HG02884 (cell line): Measurements from ENCODE around the gene CCDC63.
"Not testable (repeated sequence)": the region's sequence is repeated elsewhere in the genome, so short reads cannot be mapped to it uniquely, and the experiment has no call there.

Experiments
- ATAC-seq: cut with Tn5 transposase; IDR thresholded peaks from one replicate; pipeline ENCODE4 v1.9.1; 2021; ENCODE audit warnings: mild to moderate bottlenecking, moderate library complexity; ENCODE audit not compliant: unreplicated experiment

The CCDC63 gene

DNA sequence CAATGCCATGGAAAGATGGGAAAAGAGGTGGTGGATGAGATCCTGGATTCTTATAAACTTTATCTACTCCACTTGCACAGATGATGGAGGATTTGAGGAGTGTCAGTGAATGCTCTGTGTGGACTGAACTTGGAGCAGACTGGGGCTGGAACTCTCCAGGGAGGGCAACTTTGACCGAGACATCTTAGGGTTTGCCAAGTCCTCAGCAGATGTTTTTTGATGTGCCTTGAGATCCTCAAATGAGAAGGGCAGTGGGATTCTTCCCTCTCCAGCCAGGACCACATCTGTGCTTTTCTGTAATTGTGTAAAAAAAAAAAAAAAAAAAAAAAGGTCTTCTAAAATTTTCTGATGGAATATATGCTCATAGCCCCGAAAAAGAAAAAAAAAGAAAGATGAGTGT is 96.6 kb downstream of the CCDC63 start:
- ATAC-seq = no peak

DNA sequence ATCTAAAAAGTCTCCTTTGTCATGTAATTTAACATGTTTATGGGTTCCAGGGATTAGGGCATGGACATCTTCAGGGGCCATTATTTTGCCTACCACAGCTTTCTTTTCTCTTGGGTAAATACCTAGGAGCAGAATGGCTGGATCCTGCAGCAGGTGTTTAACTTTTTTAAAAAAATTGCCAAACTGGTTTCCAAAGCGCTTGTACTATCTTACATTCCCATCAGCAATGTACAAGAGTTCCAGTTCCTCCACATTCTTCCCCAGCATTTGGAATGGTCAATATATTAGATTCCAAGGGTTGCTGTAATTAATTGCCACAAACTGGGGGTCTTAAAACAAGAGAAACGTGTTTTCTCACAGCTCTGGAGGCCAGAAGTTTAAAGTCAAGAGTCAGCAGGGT is 101.3 kb downstream of the CCDC63 start:
- ATAC-seq = no peak

DNA sequence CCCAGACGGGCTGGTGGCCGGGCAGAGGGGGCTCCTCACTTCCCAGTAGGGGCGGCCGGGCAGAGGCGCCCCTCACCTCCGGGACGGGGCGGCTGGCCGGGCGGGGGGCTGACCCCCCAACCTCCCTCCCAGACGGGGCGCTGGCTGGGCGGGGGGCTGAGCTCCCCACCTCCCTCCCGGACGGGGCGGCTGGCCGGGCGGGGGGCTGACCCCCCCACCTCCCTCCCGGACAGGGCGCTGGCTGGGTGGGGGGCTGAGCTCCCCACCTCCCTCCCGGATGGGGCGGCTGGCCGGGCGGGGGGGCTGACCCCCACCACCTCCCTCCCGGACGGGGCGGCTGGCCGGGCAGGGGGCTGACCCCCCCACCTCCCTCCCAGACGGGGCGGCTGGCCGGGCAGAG is 103.7 kb downstream of the CCDC63 start:
- not testable (repeated sequence) for ATAC-seq

DNA sequence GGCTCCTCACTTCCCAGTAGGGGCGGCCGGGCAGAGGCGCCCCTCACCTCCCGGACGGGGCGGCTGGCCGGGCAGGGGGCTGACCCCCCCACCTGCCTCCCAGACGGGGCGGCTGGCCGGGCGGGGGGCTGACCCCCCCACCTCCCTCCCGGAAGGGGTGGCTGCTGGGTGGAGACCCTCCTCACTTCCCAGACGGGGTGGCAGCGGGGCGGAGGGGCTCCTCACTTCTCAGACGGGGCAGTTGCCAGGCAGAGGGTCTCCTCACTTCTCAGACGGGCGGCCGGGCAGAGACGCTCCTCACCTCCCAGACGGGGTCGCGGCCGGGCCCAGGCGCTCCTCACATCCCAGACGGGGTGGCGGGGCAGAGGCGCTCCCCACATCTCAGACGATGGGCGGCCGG is 104.1 kb downstream of the CCDC63 start:
- ATAC-seq = not testable (repeated sequence)
